Adrenal gland (tissue), 5 donors: Measurements from ENCODE around the gene BPIFB4.

ENCODE experiments used
- POLR2A ChIP-seq, 2 donors: fragments of 450-650 bp; IDR thresholded peaks; one replicate each; pipeline ENCODE4 v1.6.1; 2017; ENCODE audit warnings: antibody characterized with exemption in 2 of 2, mild to moderate bottlenecking in 2 of 2, moderate library complexity in 1 of 2
- TF ChIP-seq, protein P1 (sequence below), 6 experiments: fragments of 450-650 bp in 4 of 6; fragments of 200-600 bp in 2 of 6; sonication (generic) in 1 of 6; IDR thresholded peaks; 1 replicate in 5 of 6; 2 replicates in 1 of 6; pipeline versions ENCODE4 v1.5.1 to v1.8.0; 2016 to 2021; ENCODE audit warnings: antibody characterized with exemption in 6 of 6, mild to moderate bottlenecking in 2 of 6, moderate library complexity in 1 of 6
- donor health status: DM: no; HTN: no; CAD: no.

DNA sequence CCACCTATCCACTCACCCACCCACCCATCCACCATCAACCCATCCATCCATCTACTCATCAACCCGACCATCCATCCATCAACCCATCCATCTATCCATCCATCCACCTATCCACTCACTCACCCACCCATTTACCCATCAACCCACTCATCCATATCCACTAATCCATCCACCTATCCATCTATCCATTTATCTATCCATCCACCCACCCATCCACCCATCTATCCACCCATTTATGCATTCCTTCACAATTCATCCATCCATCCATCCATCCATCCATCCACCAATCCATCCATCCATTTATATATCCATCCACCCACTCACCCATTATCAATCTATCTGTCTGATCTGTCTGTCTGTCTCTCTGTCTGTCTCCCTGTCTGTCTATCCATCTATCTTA, 14.1 kb downstream of the BPIFB4 start:
- no peak for TF ChIP-seq POLR2A (IDR thresholded peaks at IDR 0.05)
- TF ChIP-seq, protein P1, sequence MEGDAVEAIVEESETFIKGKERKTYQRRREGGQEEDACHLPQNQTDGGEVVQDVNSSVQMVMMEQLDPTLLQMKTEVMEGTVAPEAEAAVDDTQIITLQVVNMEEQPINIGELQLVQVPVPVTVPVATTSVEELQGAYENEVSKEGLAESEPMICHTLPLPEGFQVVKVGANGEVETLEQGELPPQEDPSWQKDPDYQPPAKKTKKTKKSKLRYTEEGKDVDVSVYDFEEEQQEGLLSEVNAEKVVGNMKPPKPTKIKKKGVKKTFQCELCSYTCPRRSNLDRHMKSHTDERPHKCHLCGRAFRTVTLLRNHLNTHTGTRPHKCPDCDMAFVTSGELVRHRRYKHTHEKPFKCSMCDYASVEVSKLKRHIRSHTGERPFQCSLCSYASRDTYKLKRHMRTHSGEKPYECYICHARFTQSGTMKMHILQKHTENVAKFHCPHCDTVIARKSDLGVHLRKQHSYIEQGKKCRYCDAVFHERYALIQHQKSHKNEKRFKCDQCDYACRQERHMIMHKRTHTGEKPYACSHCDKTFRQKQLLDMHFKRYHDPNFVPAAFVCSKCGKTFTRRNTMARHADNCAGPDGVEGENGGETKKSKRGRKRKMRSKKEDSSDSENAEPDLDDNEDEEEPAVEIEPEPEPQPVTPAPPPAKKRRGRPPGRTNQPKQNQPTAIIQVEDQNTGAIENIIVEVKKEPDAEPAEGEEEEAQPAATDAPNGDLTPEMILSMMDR (IDR thresholded peaks at IDR 0.05): no peak
